PFSK-1 (cell line): ENCODE measurements around the gene UBXN2A.

Source experiments
- FOXP2 ChIP-seq: optimal IDR thresholded peaks from 2 replicates; pipeline ENCODE3; 2011; ENCODE audit warnings: borderline replicate concordance, control low read depth, inconsistent platforms; ENCODE audit not compliant: insufficient read depth; ENCODE audit errors: extremely low read length, extremely low read depth
- POLR2AphosphoS5 ChIP-seq: IDR thresholded peaks from 2 replicates; pipeline ENCODE4 v1.6.1; 2012; ENCODE audit warnings: low read depth, mild to moderate bottlenecking, control low read depth, low read length, moderate library complexity
- REST ChIP-seq, 2 experiments: IDR thresholded peaks; 2 replicates each; pipeline versions ENCODE4 v1.6.1 to v1.8.0; 2011 to 2012; ENCODE audit warnings: low read depth in 2 of 2, low read length in 2 of 2, control low read depth in 1 of 2, inconsistent platforms in 1 of 2, mild to moderate bottlenecking in 1 of 2, moderate library complexity in 1 of 2; ENCODE audit not compliant: insufficient read depth in 1 of 2
- SIN3A ChIP-seq: IDR thresholded peaks from 2 replicates; pipeline ENCODE4 v1.6.1; 2012; ENCODE audit warnings: mild to moderate bottlenecking, low read length, moderate library complexity, borderline replicate concordance; ENCODE audit not compliant: insufficient read depth
- TAF1 ChIP-seq: IDR thresholded peaks from 2 replicates; pipeline ENCODE4 v1.6.1; 2012; ENCODE audit warnings: low read length, control low read depth, borderline replicate concordance; ENCODE audit not compliant: insufficient read depth

UBXN2A gene

GRCh38 chr2:24045511-24046508, 105.5 kb downstream of the UBXN2A start:
- no peak for TF ChIP-seq TAF1
- no peak for TF ChIP-seq POLR2AphosphoS5
- TF ChIP-seq REST (IDR thresholded peaks at IDR 0.05; ENCODE audit: insufficient read depth in 1 of 2, low read depth in 2 of 2, low read length in 2 of 2), result no peak
- no peak for TF ChIP-seq SIN3A
- no peak for TF ChIP-seq FOXP2

GRCh38 chr2:24046599-24046929, 106.3 kb downstream of the UBXN2A start:
- no peak for TF ChIP-seq TAF1
- no peak for TF ChIP-seq SIN3A
- no peak for TF ChIP-seq FOXP2
- no peak for TF ChIP-seq REST (IDR thresholded peaks at IDR 0.05; ENCODE audit: insufficient read depth in 1 of 2, low read depth in 2 of 2, low read length in 2 of 2)
- no peak for TF ChIP-seq POLR2AphosphoS5

GRCh38 chr2:24046930-24047702, 106.9 kb downstream of the UBXN2A start, which contains the start of gene WDCP:
Gene WDCP (minus strand): TSS chr2:24047391. CDS start chr2:24039494, 7,897 bp downstream.
- TF ChIP-seq FOXP2 (no peak), TAF1 (peak; percentile 94; the same call in 1 of the 2 replicates), REST (IDR thresholded peaks at IDR 0.05; ENCODE audit: insufficient read depth in 1 of 2, low read depth in 2 of 2, low read length in 2 of 2) (0 out of 4 replicates have a peak, but pooled peaks of 1 of the 2 experiments have one; percentile 14), POLR2AphosphoS5 (peak; percentile 98), SIN3A (no peak; the same call in 1 of the 2 replicates)

- TF ChIP-seq REST (IDR thresholded peaks at IDR 0.05; ENCODE audit: insufficient read depth in 1 of 2, low read depth in 2 of 2, low read length in 2 of 2) (no peak), FOXP2 (no peak), POLR2AphosphoS5 (no peak), TAF1 (no peak), SIN3A (no peak)
Observed at GRCh38 chr2:24047703-24048033, 107.4 kb downstream of the UBXN2A start.
